Measurements from ENCODE around the gene TBC1D32.
"Not testable (repeated sequence)": the region's sequence is repeated elsewhere in the genome, so short reads cannot be mapped to it uniquely, and the experiment has no call there.

Gene TBC1D32

GRCh38 chr6:121216928-121217327 lies 117.4 kb downstream of the TBC1D32 start:
- no peak for DNase-seq

- DNase-seq = not testable (repeated sequence)
Measured at GRCh38 chr6:121213341-121213740, 120.9 kb downstream of the TBC1D32 start.

GRCh38 chr6:121210943-121211342 lies 123.3 kb downstream of the TBC1D32 start:
- DNase-seq = no peak

- DNase-seq = no peak
Measured at GRCh38 chr6:121205569-121205968, 128.7 kb downstream of the TBC1D32 start.

- no peak for DNase-seq
Measured at GRCh38 chr6:121201105-121201504, 133.2 kb downstream of the TBC1D32 start.

- DNase-seq = not testable (repeated sequence)
Measured at GRCh38 chr6:121196042-121196441, 138.2 kb downstream of the TBC1D32 start.

- no peak for DNase-seq
Measured at GRCh38 chr6:121190122-121190521, 144.2 kb downstream of the TBC1D32 start.

- no peak for DNase-seq
Measured at GRCh38 chr6:121188356-121188755, 145.9 kb downstream of the TBC1D32 start.

- DNase-seq = no peak
Measured at GRCh38 chr6:121187833-121188200, 146.5 kb downstream of the TBC1D32 start.

GRCh38 chr6:121187200-121187832 lies 147.0 kb downstream of the TBC1D32 start:
- no peak for DNase-seq

- no peak for DNase-seq
Measured at GRCh38 chr6:121183742-121184141, 150.5 kb downstream of the TBC1D32 start.

GRCh38 chr6:121175827-121176226 lies 158.5 kb downstream of the TBC1D32 start:
- no peak for DNase-seq

GRCh38 chr6:121172451-121172850 lies 161.8 kb downstream of the TBC1D32 start:
- not testable (repeated sequence) for DNase-seq

GRCh38 chr6:121171879-121172278 lies 162.4 kb downstream of the TBC1D32 start:
- DNase-seq = no peak

- DNase-seq = no peak
Measured at GRCh38 chr6:121161886-121162285, 172.4 kb downstream of the TBC1D32 start.

- no peak for DNase-seq
Measured at GRCh38 chr6:121160276-121160675, 174.0 kb downstream of the TBC1D32 start.

- DNase-seq = no peak
Measured at GRCh38 chr6:121158891-121159290, 175.4 kb downstream of the TBC1D32 start.

- no peak for DNase-seq
Measured at GRCh38 chr6:121158438-121158837, 175.8 kb downstream of the TBC1D32 start.

- no peak for DNase-seq
Measured at GRCh38 chr6:121157906-121158305, 176.4 kb downstream of the TBC1D32 start.

GRCh38 chr6:121143476-121143875 lies 190.8 kb downstream of the TBC1D32 start:
- DNase-seq = no peak

- DNase-seq = no peak
Measured at GRCh38 chr6:121142093-121142492, 192.2 kb downstream of the TBC1D32 start.

- DNase-seq = no peak
Measured at GRCh38 chr6:121135425-121135824, 198.9 kb downstream of the TBC1D32 start.

GRCh38 chr6:121134922-121135321 lies 199.4 kb downstream of the TBC1D32 start:
- DNase-seq = no peak

- DNase-seq = no peak
Measured at GRCh38 chr6:121124600-121124999, 209.7 kb downstream of the TBC1D32 start.

- DNase-seq = no peak
Measured at GRCh38 chr6:121112356-121112755, 221.9 kb downstream of the TBC1D32 start.
